OCI-LY3 (cell line): Measurements from ENCODE around the gene DAO.

Experiments used
- H2AFZ ChIP-seq: fragments of 200-600, 300-600 bp; shearing (Covaris generic); 2 replicates; pipeline ENCODE4 v1.6.0; 2014; ENCODE audit warnings: antibody characterized with exemption, low read depth, low read length
- H3K27ac ChIP-seq: fragments of 200-600, 300-600 bp; sonication (generic); 2 replicates; pipeline ENCODE4 v1.5.1; 2014; ENCODE audit warnings: mild to moderate bottlenecking, low read length, moderate library complexity, mixed read lengths
- H3K27me3 ChIP-seq: fragments of 200-600, 300-600 bp; sonication (generic); 2 replicates; pipeline ENCODE4 v1.6.1; 2014; ENCODE audit warnings: low read depth, low read length, mixed read lengths
- H3K36me3 ChIP-seq: fragments of 200-600, 300-600 bp; sonication (generic); replicated peaks from 2 replicates; pipeline ENCODE3; 2014; ENCODE audit warnings: low read depth, low read length, mixed read lengths
- H3K4me1 ChIP-seq: fragments of 300-600, 200-600 bp; sonication (generic); 2 replicates; pipeline ENCODE4 v1.6.1; 2014; ENCODE audit warnings: low read length, mixed read lengths
- H3K4me2 ChIP-seq: fragments of 200-600, 300-600 bp; sonication (generic); 2 replicates; pipeline ENCODE4 v1.6.1; 2014; ENCODE audit warnings: low read length, mixed read lengths
- H3K4me3 ChIP-seq: fragments of 300-600, 200-600 bp; sonication (generic); 2 replicates; pipeline ENCODE4 v1.5.1; 2014; ENCODE audit warnings: antibody characterized with exemption, mild to moderate bottlenecking, low read length, moderate library complexity
- H3K79me2 ChIP-seq: fragments of 300-600, 200-600 bp; shearing (Covaris generic); 2 replicates; pipeline ENCODE4 v1.6.1; 2014; ENCODE audit warnings: mild to moderate bottlenecking, low read length, mixed read lengths
- H3K9ac ChIP-seq: fragments of 300-600, 200-600 bp; shearing (Covaris generic); 2 replicates; pipeline ENCODE4 v1.6.0; 2014; ENCODE audit warnings: mild to moderate bottlenecking, low read length, moderate library complexity
- H3K9me3 ChIP-seq: fragments of 200-600, 300-600 bp; shearing (Covaris generic); 2 replicates; pipeline ENCODE4 v1.6.1; 2014; ENCODE audit warnings: low read length, mixed read lengths; ENCODE audit not compliant: insufficient read depth
- H4K20me1 ChIP-seq: fragments of 200-600, 300-600 bp; sonication (generic); 2 replicates; pipeline ENCODE4 v1.6.1; 2016; ENCODE audit warnings: low read length, mixed read lengths; ENCODE audit not compliant: insufficient read depth
- CTCF ChIP-seq: fragments of 200-600, 300-600 bp; sonication (generic); IDR thresholded peaks from 2 replicates; pipeline ENCODE4 v1.5.1; 2014; ENCODE audit warnings: antibody characterized with exemption, low read length, low read depth
- EZH2phosphoT487 ChIP-seq: fragments of 200-600 bp; shearing (Covaris generic); IDR thresholded peaks from 2 replicates; pipeline ENCODE4 v1.6.1; 2018; ENCODE audit warnings: antibody characterized with exemption, mixed run types, low read depth

The DAO gene

GRCh38 chr12:108910336-108910735, 30.4 kb downstream of the DAO start:
- H3K27ac ChIP-seq, result no peak overlapping the region
- no peak for TF ChIP-seq EZH2phosphoT487
- TF ChIP-seq CTCF, result no peak
- peaks cover 16% of the 10 kb centered on the region for H3K4me1 ChIP-seq
- H4K20me1 ChIP-seq, result no peaks in the 10 kb centered on the region
- H2AFZ ChIP-seq, result no peak overlapping the region
- H3K27me3 ChIP-seq, result peaks cover 56% of the 10 kb centered on the region
- no peaks in the 10 kb centered on the region for H3K79me2 ChIP-seq
- H3K4me3 ChIP-seq, result no peak overlapping the region
- H3K36me3 ChIP-seq, result no peaks in the 10 kb centered on the region
- H3K9me3 ChIP-seq, result no peaks in the 10 kb centered on the region
- no peak overlapping the region for H3K4me2 ChIP-seq
- no peak overlapping the region for H3K9ac ChIP-seq

GRCh38 chr12:108911915-108912314, 32.0 kb downstream of the DAO start:
- TF ChIP-seq CTCF, result no peak
- TF ChIP-seq EZH2phosphoT487, result no peak
- Histone ChIP-seq H3K4me3 (no peak overlapping the region), H3K27me3 (peaks cover 58% of the 10 kb centered on the region), H3K9ac (no peak overlapping the region), H3K27ac (no peak overlapping the region), H3K36me3 (no peaks in the 10 kb centered on the region), H3K79me2 (no peaks in the 10 kb centered on the region), H4K20me1 (no peaks in the 10 kb centered on the region), H3K4me2 (no peak overlapping the region), H3K4me1 (peaks cover 8% of the 10 kb centered on the region), H3K9me3 (no peaks in the 10 kb centered on the region), H2AFZ (no peak overlapping the region)

GRCh38 chr12:108912361-108912760, 32.5 kb downstream of the DAO start:
- Histone ChIP-seq H3K4me3 (no peak overlapping the region), H3K4me2 (no peak overlapping the region), H3K27ac (no peak overlapping the region), H4K20me1 (no peaks in the 10 kb centered on the region), H3K9ac (no peak overlapping the region), H3K79me2 (no peaks in the 10 kb centered on the region), H3K4me1 (peaks cover 8% of the 10 kb centered on the region), H3K9me3 (no peaks in the 10 kb centered on the region), H2AFZ (no peak overlapping the region), H3K36me3 (no peaks in the 10 kb centered on the region), H3K27me3 (peaks cover 59% of the 10 kb centered on the region)
- no peak for TF ChIP-seq CTCF
- no peak for TF ChIP-seq EZH2phosphoT487

- H3K4me2 ChIP-seq, result no peak overlapping the region
- no peaks in the 10 kb centered on the region for H3K4me1 ChIP-seq
- no peak overlapping the region for H2AFZ ChIP-seq
- no peak overlapping the region for H3K27ac ChIP-seq
- H3K79me2 ChIP-seq, result no peaks in the 10 kb centered on the region
- no peaks in the 10 kb centered on the region for H3K9me3 ChIP-seq
- H3K36me3 ChIP-seq, result no peaks in the 10 kb centered on the region
- no peak for TF ChIP-seq CTCF
- no peak for TF ChIP-seq EZH2phosphoT487
- no peak overlapping the region for H3K9ac ChIP-seq
- H3K27me3 ChIP-seq, result peaks cover 57% of the 10 kb centered on the region
- H4K20me1 ChIP-seq, result no peaks in the 10 kb centered on the region
- H3K4me3 ChIP-seq, result no peak overlapping the region
These were observed 34.2 kb downstream of the DAO start for GRCh38 chr12:108914121-108914531.
